Measurements from ENCODE around the gene CYB5D1. TPM values are rescaled to one million over a fixed set of nuclear protein-coding genes. Genes with fewer than 3 reads are reported as not detected.

Gene CYB5D1
- 1 to 10 TPM; 6.7 to 7.4 TPM for total RNA-seq

GRCh38 chr17:7857713-7858521 is at the start of gene CYB5D1:
Gene CYB5D1, plus strand, starts transcription at chr17:7858003. Its CDS starts 132 bp downstream, at chr17:7858135.

GRCh38 chr17:7833795-7834541 is 23.8 kb upstream of the CYB5D1 start, which contains the start of gene KDM6B:
Gene KDM6B, plus strand, starts transcription at chr17:7834217. Its CDS starts 11,338 bp downstream, at chr17:7845555.

GRCh38 chr17:7854851-7855659 is 2.7 kb upstream of the CYB5D1 start, which contains the start of gene TMEM88:
Gene TMEM88, plus strand, starts transcription at chr17:7855066. Its CDS starts 9 bp downstream, at chr17:7855075.

GRCh38 chr17:7856811-7857712 is 741 bp upstream of the CYB5D1 start, which contains the start of gene NAA38:
Gene NAA38, minus strand, starts transcription at chr17:7857559. Its CDS starts 96 bp downstream, at chr17:7857463.

GRCh38 chr17:7888184-7888920 is 30.5 kb downstream of the CYB5D1 start, which contains the start of gene CHD3:
Gene CHD3, plus strand, starts transcription at chr17:7888789. Its CDS starts 212 bp downstream, at chr17:7889001.

Other genes starting within 250 kb of the CYB5D1 start
- 10 to 100 TPM; 29.3 to 32.6 TPM for gene FXR2, start 243.1 kb upstream of the CYB5D1 start, total RNA-seq
- gene SAT2, start 230.2 kb upstream of the CYB5D1 start, total RNA-seq = 10 to 100 TPM; 32.7 to 38.7 TPM
- not detected for gene SHBG, start 227.9 kb upstream of the CYB5D1 start, total RNA-seq
- under 1 TPM; 0.17 to 0.18 TPM for gene ATP1B2, start 207.1 kb upstream of the CYB5D1 start, total RNA-seq
- 100 to 1,000 TPM; 147 to 148 TPM for gene TP53, start 170.5 kb upstream of the CYB5D1 start, total RNA-seq
- 10 to 100 TPM; 12.5 to 13.4 TPM for gene WRAP53, start 169.5 kb upstream of the CYB5D1 start, total RNA-seq
- gene EFNB3, start 152.8 kb upstream of the CYB5D1 start, total RNA-seq = not detected
- gene DNAH2, start 140.3 kb upstream of the CYB5D1 start, total RNA-seq = not detected
- 10 to 100 TPM; 20.5 to 21.6 TPM for gene KDM6B, start 23.8 kb upstream of the CYB5D1 start, total RNA-seq
- gene TMEM88, start 2.9 kb upstream of the CYB5D1 start, total RNA-seq = 1 to 10 TPM in 1 of 2 experiments, under 1 TPM in 1; 0.82 to 1.4 TPM
- gene NAA38, start 444 bp upstream of the CYB5D1 start, total RNA-seq = 10 to 100 TPM; 54.3 to 54.5 TPM
- gene CHD3, start 30.8 kb downstream of the CYB5D1 start, total RNA-seq = 100 to 1,000 TPM; 182 to 203 TPM
- gene RNF227, start 58.3 kb downstream of the CYB5D1 start, total RNA-seq = 1 to 10 TPM; 5.6 to 7.0 TPM
- 10 to 100 TPM; 11.0 to 11.4 TPM for gene KCNAB3, start 71.9 kb downstream of the CYB5D1 start, total RNA-seq
- gene TRAPPC1, start 73.9 kb downstream of the CYB5D1 start, total RNA-seq = 100 to 1,000 TPM; 215 to 242 TPM
- gene CNTROB, start 74.2 kb downstream of the CYB5D1 start, total RNA-seq = 10 to 100 TPM; 54.9 to 55.2 TPM
- gene GUCY2D, start 144.6 kb downstream of the CYB5D1 start, total RNA-seq = not detected
- gene ALOX15B, start 181.1 kb downstream of the CYB5D1 start, total RNA-seq = not detected
- gene ALOX12B, start 229.7 kb downstream of the CYB5D1 start, total RNA-seq = 1 to 10 TPM in 1 of 2 experiments, under 1 TPM in 1; 0.48 to 1.1 TPM